HL-60 (cell line): ENCODE results near the gene APC2.
"Not testable (repeated sequence)": the region's sequence is repeated elsewhere in the genome, so short reads cannot be mapped to it uniquely, and the experiment has no call there.

ENCODE experiments used
- CTCF ChIP-seq: IDR thresholded peaks from one replicate; pipeline ENCODE4 v1.5.1; 2011; ENCODE audit warnings: low read length, control low read depth, inconsistent platforms; ENCODE audit not compliant: insufficient read depth
- POLR2AphosphoS5 ChIP-seq: IDR thresholded peaks from 2 replicates; pipeline ENCODE4 v1.6.1; 2012; ENCODE audit warnings: low read depth
- REST ChIP-seq: IDR thresholded peaks from 2 replicates; pipeline ENCODE4 v1.6.1; 2012; ENCODE audit warnings: low read depth; ENCODE audit not compliant: insufficient replicate concordance

- TF ChIP-seq CTCF, REST, POLR2AphosphoS5: not testable (repeated sequence)
Measured at GRCh38 chr19:1420085-1420484, 29.8 kb upstream of the APC2 start.
